ENCODE results near the gene SSBP3.

Gene SSBP3

DNA sequence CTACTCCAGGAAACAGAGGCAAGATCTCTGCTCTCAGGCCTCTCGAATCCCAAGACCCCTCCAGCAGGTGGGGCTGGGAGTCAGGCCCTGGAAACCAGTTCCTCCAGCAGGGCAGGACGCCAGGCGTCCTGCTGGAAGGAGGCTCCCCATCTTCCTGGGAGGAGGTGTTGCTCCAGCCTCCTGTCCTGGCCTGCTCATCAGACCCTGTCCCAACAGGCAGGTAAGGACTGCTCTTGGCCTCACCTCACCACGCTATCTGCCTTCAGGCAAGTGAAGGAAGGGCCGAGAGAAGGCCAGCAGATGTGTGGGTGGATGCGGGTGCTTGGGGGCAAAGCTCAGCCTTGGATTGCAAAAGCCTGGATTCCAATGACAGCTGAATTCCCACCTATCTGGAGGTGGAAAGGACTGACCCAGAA lies 82.9 kb downstream of the SSBP3 start:
- no peak for DNase-seq (ENCODE audit: low spot score)
- in situ Hi-C loops (cut with MboI; ENCODE audit: low pct_unique_long_range_greater_than_20kb, low sequenced_read_pairs, unreplicated experiment): no loop called here
- TF ChIP-seq, protein P1, sequence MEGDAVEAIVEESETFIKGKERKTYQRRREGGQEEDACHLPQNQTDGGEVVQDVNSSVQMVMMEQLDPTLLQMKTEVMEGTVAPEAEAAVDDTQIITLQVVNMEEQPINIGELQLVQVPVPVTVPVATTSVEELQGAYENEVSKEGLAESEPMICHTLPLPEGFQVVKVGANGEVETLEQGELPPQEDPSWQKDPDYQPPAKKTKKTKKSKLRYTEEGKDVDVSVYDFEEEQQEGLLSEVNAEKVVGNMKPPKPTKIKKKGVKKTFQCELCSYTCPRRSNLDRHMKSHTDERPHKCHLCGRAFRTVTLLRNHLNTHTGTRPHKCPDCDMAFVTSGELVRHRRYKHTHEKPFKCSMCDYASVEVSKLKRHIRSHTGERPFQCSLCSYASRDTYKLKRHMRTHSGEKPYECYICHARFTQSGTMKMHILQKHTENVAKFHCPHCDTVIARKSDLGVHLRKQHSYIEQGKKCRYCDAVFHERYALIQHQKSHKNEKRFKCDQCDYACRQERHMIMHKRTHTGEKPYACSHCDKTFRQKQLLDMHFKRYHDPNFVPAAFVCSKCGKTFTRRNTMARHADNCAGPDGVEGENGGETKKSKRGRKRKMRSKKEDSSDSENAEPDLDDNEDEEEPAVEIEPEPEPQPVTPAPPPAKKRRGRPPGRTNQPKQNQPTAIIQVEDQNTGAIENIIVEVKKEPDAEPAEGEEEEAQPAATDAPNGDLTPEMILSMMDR (IDR thresholded peaks at IDR 0.05; ENCODE audit: extremely low read depth, insufficient read depth, missing control alignments): no peak

DNA sequence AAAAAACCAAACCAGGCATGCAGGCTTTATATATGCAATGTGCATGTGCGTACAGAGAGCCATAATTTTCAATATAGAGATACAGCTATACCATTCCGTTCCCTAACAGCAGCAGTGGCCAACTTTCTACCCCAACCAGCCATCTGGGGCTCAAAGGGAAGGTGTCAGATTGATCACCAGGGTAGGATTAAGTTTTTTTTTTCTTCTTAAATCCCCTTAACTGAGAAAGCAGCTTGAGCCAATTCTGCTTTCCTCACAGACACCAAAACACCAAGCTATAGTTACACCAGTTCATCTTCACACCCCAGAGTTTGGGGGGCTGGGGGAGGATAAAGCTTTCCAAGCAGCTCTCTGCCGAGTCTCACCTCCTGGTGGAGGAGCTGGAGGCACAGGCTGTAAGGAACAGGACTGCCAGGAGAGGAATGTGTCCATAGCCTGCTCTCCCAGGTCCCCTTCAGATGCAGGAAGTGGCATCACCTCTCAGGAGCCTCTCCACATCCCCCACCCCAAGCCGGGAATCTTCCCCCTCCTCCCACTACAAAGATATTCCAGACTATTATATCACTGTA lies 87.9 kb downstream of the SSBP3 start:
- TF ChIP-seq, protein P1 (IDR thresholded peaks at IDR 0.05; ENCODE audit: extremely low read depth, insufficient read depth, missing control alignments): no peak
- in situ Hi-C loops (cut with MboI; ENCODE audit: low pct_unique_long_range_greater_than_20kb, low sequenced_read_pairs, unreplicated experiment): no loop called here
- no peak for DNase-seq (ENCODE audit: low spot score)

DNA sequence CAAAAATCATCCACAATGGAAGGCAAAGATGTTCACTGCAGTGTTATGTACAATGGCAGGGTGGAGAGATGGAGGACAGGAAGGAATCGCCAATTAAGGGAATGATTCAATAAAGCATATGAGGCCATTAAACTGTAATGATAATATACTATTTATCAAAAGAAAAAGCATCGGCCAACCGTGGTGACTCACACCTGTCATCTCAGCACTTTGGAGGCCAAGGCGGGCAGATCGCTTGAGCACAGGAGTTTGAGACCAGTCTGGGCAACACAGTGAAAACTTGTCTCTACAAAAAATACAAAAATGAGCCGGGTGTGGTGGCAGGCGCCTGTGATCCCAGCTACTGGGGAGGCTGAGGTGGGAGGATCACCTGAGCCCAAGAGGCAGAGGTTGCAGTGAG lies 89.1 kb downstream of the SSBP3 start:
- in situ Hi-C loops (cut with MboI; ENCODE audit: low pct_unique_long_range_greater_than_20kb, low sequenced_read_pairs, unreplicated experiment): no loop called here
- TF ChIP-seq, protein P1 (IDR thresholded peaks at IDR 0.05; ENCODE audit: extremely low read depth, insufficient read depth, missing control alignments): no peak

DNA sequence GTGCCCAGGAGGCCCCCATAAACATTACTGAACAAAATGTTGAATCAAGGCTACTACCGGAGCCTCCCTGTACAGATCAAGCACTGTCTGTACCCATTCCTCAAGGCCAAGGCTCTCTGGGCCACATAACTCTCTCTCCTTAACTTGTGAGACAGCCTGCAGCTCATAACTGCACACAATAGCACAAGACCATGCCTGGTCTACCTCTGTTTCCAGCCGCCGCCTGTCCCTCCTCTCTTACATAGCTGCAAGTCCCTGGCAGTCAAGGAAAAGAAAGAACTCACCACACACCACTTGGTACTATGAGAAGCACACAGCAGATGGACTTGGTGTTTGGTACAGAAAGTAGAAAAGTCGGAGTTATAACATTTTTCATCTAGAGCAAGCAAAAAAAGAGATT lies 91.1 kb downstream of the SSBP3 start:
- no peak for DNase-seq (ENCODE audit: low spot score)
- TF ChIP-seq, protein P1 (IDR thresholded peaks at IDR 0.05; ENCODE audit: extremely low read depth, insufficient read depth, missing control alignments): no peak
- in situ Hi-C loops (cut with MboI; ENCODE audit: low pct_unique_long_range_greater_than_20kb, low sequenced_read_pairs, unreplicated experiment): no loop called here

More for the DNA sequence above, 89.1 kb downstream of the SSBP3 start:
- no peak for DNase-seq (ENCODE audit: low spot score)

DNA sequence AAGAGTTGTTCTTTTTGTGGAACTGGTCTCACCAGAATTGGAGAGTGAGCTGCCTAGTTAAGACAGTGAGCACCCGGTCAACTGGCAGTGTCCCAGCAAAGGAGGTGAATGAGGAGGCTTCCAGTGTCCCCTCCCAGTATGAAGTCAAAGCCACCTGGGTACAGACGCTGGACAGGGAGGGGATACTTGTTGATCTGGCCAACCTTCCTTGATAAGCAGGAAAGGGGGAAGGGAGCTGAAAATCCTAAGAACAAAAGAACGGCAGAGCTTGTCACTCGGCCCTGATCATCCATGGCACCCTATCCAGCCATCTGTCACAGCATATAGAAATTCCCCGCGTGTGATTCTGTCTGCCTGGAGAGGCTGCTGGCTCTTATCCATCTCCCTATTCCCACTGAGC lies 91.5 kb downstream of the SSBP3 start:
- in situ Hi-C loops (cut with MboI; ENCODE audit: low pct_unique_long_range_greater_than_20kb, low sequenced_read_pairs, unreplicated experiment): no loop called here
- no peak for DNase-seq (ENCODE audit: low spot score)
- TF ChIP-seq, protein P1 (IDR thresholded peaks at IDR 0.05; ENCODE audit: extremely low read depth, insufficient read depth, missing control alignments): no peak

DNA sequence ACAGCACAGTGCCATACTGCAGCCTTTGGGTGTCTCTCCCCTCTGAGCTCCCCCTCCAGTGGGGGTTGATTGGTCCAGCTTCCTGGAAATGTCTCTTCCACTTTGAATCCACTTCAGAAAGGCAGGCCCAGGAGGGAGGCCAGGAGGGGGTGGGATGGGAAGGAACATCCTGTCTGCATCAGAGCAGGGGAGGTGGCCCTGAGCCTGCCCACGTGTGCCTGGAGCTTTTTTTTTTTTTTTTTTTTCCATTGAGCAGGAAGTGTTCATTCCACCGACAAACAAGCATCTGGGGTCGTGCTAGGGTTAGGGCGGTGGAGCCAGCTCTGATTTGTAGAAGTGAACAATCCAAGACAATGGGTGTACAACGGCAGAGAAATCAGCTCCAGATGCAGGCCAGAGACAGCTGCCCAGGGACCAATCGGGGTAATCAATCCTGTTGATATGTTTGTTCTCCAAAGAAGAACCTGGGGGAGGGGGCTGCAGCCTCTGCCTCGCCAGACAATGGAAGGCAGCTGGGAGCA lies 93.3 kb downstream of the SSBP3 start:
- TF ChIP-seq, protein P1 (IDR thresholded peaks at IDR 0.05; ENCODE audit: extremely low read depth, insufficient read depth, missing control alignments): no peak
- DNase-seq (ENCODE audit: low spot score): no peak

More for the DNA sequence above, 93.3 kb downstream of the SSBP3 start:
- in situ Hi-C loops (cut with MboI; ENCODE audit: low pct_unique_long_range_greater_than_20kb, low sequenced_read_pairs, unreplicated experiment): no loop called here

Data from GM13977 (cell line).